Activated CD4-positive, alpha-beta T cell treated with anti-CD3 and anti-CD28 coated beads, Interleukin-2, amount 50 U/mL, for 24 hours (primary cell): Measurements from ENCODE around the gene PPP2R1B.
"Not testable (repeated sequence)": the region's sequence is repeated elsewhere in the genome, so short reads cannot be mapped to it uniquely, and the experiment has no call there.

ENCODE experiments used
- DNase-seq, 2 donors: peaks; one replicate each; pipeline ENCODE4 v3.0.0-alpha.2; 2020; ENCODE audit warnings: low read depth in 1 of 2, low spot score in 1 of 2

PPP2R1B gene

GRCh38 chr11:111729071-111729830 lies 36.9 kb downstream of the PPP2R1B start:
- DNase-seq: no peak

- no peak for DNase-seq
These were observed 38.8 kb downstream of the PPP2R1B start for GRCh38 chr11:111727431-111727830.

- DNase-seq: no peak
These were observed 39.9 kb downstream of the PPP2R1B start for GRCh38 chr11:111726301-111726713.

GRCh38 chr11:111725621-111726020 lies 40.6 kb downstream of the PPP2R1B start:
- no peak for DNase-seq

- no peak for DNase-seq
These were observed 41.5 kb downstream of the PPP2R1B start for GRCh38 chr11:111724615-111725129.

- DNase-seq: no peak
These were observed 42.6 kb downstream of the PPP2R1B start for GRCh38 chr11:111723595-111723994.

- no peak for DNase-seq
These were observed 43.7 kb downstream of the PPP2R1B start for GRCh38 chr11:111722501-111722900.

GRCh38 chr11:111720801-111721494 lies 45.2 kb downstream of the PPP2R1B start:
- no peak for DNase-seq

GRCh38 chr11:111719379-111719778 lies 46.8 kb downstream of the PPP2R1B start:
- no peak for DNase-seq

- no peak for DNase-seq
These were observed 47.3 kb downstream of the PPP2R1B start for GRCh38 chr11:111718859-111719258.

- DNase-seq: no peak
These were observed 47.8 kb downstream of the PPP2R1B start for GRCh38 chr11:111718436-111718835.

- DNase-seq: not testable (repeated sequence)
These were observed 48.5 kb downstream of the PPP2R1B start for GRCh38 chr11:111717660-111718059.

GRCh38 chr11:111715142-111715816 lies 50.9 kb downstream of the PPP2R1B start:
- no peak for DNase-seq

- no peak for DNase-seq
These were observed 51.7 kb downstream of the PPP2R1B start for GRCh38 chr11:111714522-111714921.

GRCh38 chr11:111707691-111708067 lies 58.5 kb downstream of the PPP2R1B start:
- DNase-seq: no peak

GRCh38 chr11:111707039-111707690 lies 59.0 kb downstream of the PPP2R1B start:
- no peak for DNase-seq

- no peak for DNase-seq
These were observed 62.6 kb downstream of the PPP2R1B start for GRCh38 chr11:111703576-111703975.

- DNase-seq: no peak
These were observed 63.6 kb downstream of the PPP2R1B start for GRCh38 chr11:111702623-111703022.

GRCh38 chr11:111700162-111700561 lies 66.0 kb downstream of the PPP2R1B start:
- DNase-seq: no peak

GRCh38 chr11:111699579-111700156 lies 66.5 kb downstream of the PPP2R1B start:
- no peak for DNase-seq
